WTC11 (cell line): Measurements from ENCODE around the gene FFAR1.

Experiments
- ATF1 ChIP-seq: sonication (generic); formaldehyde crosslinking; IDR thresholded peaks from 2 replicates; pipeline ENCODE4 v1.8.1; 2023; ENCODE audit warnings: mild to moderate bottlenecking, moderate library complexity, missing genetic modification reagents
- KAT7 ChIP-seq: sonication (generic); formaldehyde crosslinking; IDR thresholded peaks from 2 replicates; pipeline ENCODE4 v1.8.1; 2023; ENCODE audit warnings: missing genetic modification reagents, mild to moderate bottlenecking, borderline replicate concordance
- NR3C1 ChIP-seq: sonication (generic); formaldehyde crosslinking; conservative IDR thresholded peaks from 2 replicates; pipeline ENCODE4 v1.8.1; 2023; ENCODE audit warnings: low read depth, mild to moderate bottlenecking, missing genetic modification reagents
- ZNF512 ChIP-seq: sonication (generic); formaldehyde crosslinking; IDR thresholded peaks from 2 replicates; pipeline ENCODE4 v1.8.1; 2022; ENCODE audit warnings: missing genetic modification reagents, borderline replicate concordance
- ZSCAN18 ChIP-seq: fragments of 250-450 bp; sonication (Bioruptor Pico); IDR thresholded peaks from 2 replicates; pipeline ENCODE4 v2.1.2; 2022; ENCODE audit warnings: mild to moderate bottlenecking, moderate library complexity
- TF ChIP-seq, protein P1 (sequence below): fragments of 200-600 bp; IDR thresholded peaks from 2 replicates; pipeline ENCODE4 v1.8.0; 2022; ENCODE audit warnings: antibody characterized with exemption
- TF ChIP-seq, protein P2 (sequence below): sonication (generic); formaldehyde crosslinking; IDR thresholded peaks from 2 replicates; pipeline ENCODE4 v1.8.1; 2023; ENCODE audit warnings: mild to moderate bottlenecking, missing genetic modification reagents

- TF ChIP-seq, protein P1, sequence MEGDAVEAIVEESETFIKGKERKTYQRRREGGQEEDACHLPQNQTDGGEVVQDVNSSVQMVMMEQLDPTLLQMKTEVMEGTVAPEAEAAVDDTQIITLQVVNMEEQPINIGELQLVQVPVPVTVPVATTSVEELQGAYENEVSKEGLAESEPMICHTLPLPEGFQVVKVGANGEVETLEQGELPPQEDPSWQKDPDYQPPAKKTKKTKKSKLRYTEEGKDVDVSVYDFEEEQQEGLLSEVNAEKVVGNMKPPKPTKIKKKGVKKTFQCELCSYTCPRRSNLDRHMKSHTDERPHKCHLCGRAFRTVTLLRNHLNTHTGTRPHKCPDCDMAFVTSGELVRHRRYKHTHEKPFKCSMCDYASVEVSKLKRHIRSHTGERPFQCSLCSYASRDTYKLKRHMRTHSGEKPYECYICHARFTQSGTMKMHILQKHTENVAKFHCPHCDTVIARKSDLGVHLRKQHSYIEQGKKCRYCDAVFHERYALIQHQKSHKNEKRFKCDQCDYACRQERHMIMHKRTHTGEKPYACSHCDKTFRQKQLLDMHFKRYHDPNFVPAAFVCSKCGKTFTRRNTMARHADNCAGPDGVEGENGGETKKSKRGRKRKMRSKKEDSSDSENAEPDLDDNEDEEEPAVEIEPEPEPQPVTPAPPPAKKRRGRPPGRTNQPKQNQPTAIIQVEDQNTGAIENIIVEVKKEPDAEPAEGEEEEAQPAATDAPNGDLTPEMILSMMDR, result no peak
- no peak for TF ChIP-seq ATF1 (CRISPR knock-in tag)
- TF ChIP-seq KAT7, result no peak
- TF ChIP-seq, protein P2, sequence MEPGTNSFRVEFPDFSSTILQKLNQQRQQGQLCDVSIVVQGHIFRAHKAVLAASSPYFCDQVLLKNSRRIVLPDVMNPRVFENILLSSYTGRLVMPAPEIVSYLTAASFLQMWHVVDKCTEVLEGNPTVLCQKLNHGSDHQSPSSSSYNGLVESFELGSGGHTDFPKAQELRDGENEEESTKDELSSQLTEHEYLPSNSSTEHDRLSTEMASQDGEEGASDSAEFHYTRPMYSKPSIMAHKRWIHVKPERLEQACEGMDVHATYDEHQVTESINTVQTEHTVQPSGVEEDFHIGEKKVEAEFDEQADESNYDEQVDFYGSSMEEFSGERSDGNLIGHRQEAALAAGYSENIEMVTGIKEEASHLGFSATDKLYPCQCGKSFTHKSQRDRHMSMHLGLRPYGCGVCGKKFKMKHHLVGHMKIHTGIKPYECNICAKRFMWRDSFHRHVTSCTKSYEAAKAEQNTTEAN (CRISPR knock-in tag), result no peak
- no peak for TF ChIP-seq NR3C1 (CRISPR knock-in tag)
- no peak for TF ChIP-seq ZNF512 (CRISPR knock-in tag)
- no peak for TF ChIP-seq ZSCAN18 (CRISPR knock-in tag)
These were observed 30.7 kb downstream of the FFAR1 start for GRCh38 chr19:35378356-35378755.
